ENCODE data around the gene TKFC.

TKFC gene

GRCh38 chr11:61368646-61369045 lies 35.6 kb downstream of the TKFC start:
- Histone ChIP-seq H3K27me3 (replicated peaks; ENCODE audit: control insufficient read depth, insufficient read depth, low read length) (no peaks in the 10 kb centered on the region), H3K4me3 (replicated peaks; ENCODE audit: low read depth, low read length) (no peak overlapping the region), H3K36me3 (ENCODE audit: control insufficient read depth, insufficient read depth, low read length) (peaks cover 26% of the 10 kb centered on the region)
- no peak for DNase-seq (ENCODE audit: extremely low read depth, insufficient read length)
- TF ChIP-seq CTCF (IDR thresholded peaks at IDR 0.05; ENCODE audit: insufficient read depth, low read length, poor library complexity, severe bottlenecking): no peak

DNA sequence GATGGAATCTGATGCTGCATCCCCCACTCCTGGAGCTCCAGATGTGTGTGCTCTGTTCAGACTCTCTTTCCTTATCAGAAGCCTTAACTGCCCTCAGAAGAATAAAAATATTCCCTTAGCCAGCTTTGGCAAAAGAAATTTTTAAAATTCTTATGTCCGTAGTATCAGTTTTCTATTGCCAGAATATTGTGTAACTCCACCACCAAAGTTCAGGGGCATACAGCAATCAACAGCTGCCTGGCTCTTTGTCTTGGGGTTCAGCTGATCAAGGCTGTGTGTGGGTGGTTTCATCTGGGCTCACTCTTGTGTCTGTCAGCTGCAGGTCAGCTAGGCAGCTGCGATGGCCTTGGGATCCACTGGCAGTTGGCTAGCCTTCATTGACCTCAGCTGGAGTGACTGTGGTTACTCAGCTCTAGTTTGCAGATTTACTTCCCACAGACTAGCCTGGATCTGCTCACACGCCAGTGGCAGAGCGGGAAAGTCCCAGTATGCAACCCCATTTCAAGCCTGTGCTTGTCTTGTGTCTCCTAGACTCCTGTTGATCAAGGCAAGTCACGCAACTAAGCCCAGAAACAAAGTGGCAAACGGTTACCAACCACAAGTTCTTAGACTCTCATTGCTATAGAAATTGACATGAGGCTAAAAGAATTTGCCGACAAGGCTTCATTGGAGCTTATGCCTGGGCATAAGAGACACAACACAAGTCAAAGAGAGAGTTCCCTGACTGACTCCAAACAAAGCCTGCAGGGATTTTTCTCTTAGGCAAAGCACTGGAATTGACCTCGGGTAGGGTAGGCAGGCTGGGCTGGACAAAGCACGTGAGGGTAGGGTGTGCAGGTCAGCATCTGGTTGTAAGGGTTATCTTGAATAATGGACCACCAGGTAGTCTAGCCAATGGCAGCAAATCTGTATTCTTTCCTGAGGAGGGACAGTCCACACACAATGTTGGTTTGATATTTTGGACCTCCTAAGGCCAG lies 36.6 kb downstream of the TKFC start:
- Histone ChIP-seq H3K4me3 (replicated peaks; ENCODE audit: low read depth, low read length) (no peak overlapping the region), H3K36me3 (ENCODE audit: control insufficient read depth, insufficient read depth, low read length) (peaks cover 21% of the 10 kb centered on the region), H3K27me3 (replicated peaks; ENCODE audit: control insufficient read depth, insufficient read depth, low read length) (no peaks in the 10 kb centered on the region)
- no peak for TF ChIP-seq CTCF (IDR thresholded peaks at IDR 0.05; ENCODE audit: insufficient read depth, low read length, poor library complexity, severe bottlenecking)
- DNase-seq (ENCODE audit: extremely low read depth, insufficient read length): no peak

- no peak for TF ChIP-seq CTCF (IDR thresholded peaks at IDR 0.05; ENCODE audit: insufficient read depth, low read length, poor library complexity, severe bottlenecking)
- Histone ChIP-seq H3K27me3 (replicated peaks; ENCODE audit: control insufficient read depth, insufficient read depth, low read length) (no peaks in the 10 kb centered on the region), H3K36me3 (ENCODE audit: control insufficient read depth, insufficient read depth, low read length) (peaks cover 20% of the 10 kb centered on the region), H3K4me3 (replicated peaks; ENCODE audit: low read depth, low read length) (no peak overlapping the region)
- no peak for DNase-seq (ENCODE audit: extremely low read depth, insufficient read length)
These were observed 37.4 kb downstream of the TKFC start for GRCh38 chr11:61370349-61371005.

DNA sequence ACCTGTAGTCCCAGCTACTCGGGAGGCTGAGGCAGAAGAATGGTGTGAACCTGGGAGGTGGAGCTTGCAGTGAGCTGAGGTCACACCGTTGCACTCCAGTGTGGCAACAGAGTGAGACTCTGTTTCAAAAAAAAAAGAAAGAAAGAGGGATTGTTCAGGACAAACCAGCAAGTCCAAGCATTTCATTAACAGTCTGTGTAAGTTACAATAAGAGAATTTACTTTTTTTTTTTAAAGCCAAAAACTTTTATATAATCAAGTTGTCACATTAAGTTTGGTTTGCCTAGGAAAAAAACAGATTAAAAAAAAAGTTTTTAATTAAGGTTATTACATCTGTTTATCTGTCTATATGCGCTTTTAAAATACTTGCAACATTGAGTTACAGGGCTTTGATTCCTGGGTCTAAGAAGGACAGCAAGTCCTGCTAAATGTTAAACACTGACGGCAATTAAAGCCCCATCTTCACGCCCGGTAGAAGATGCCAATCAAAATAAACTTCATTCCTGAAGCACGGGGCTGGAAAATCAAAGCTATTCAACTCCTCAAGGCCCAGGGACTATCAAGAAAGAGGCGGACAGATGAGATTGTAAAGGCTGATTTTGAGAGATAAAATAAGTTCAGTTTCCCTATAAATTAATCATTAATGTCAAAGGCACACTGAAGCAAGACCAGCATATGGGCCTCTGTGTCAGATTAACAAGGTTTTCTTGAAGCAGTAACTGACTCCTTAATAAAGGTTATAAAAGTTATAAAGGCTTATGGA lies 39.8 kb downstream of the TKFC start:
- peaks cover 8% of the 10 kb centered on the region for H3K36me3 ChIP-seq (ENCODE audit: control insufficient read depth, insufficient read depth, low read length)
- no peak overlapping the region for H3K4me3 ChIP-seq (replicated peaks; ENCODE audit: low read depth, low read length)
- TF ChIP-seq CTCF (IDR thresholded peaks at IDR 0.05; ENCODE audit: insufficient read depth, low read length, poor library complexity, severe bottlenecking): no peak
- DNase-seq (ENCODE audit: extremely low read depth, insufficient read length): no peak
- H3K27me3 ChIP-seq (replicated peaks; ENCODE audit: control insufficient read depth, insufficient read depth, low read length): no peaks in the 10 kb centered on the region

- no peaks in the 10 kb centered on the region for H3K36me3 ChIP-seq (ENCODE audit: control insufficient read depth, insufficient read depth, low read length)
- no peak for DNase-seq (ENCODE audit: extremely low read depth, insufficient read length)
- TF ChIP-seq CTCF (IDR thresholded peaks at IDR 0.05; ENCODE audit: insufficient read depth, low read length, poor library complexity, severe bottlenecking): no peak
These were observed 42.7 kb downstream of the TKFC start for GRCh38 chr11:61375761-61376108.

More at GRCh38 chr11:61375761-61376108, 42.7 kb downstream of the TKFC start:
- H3K27me3 ChIP-seq (replicated peaks; ENCODE audit: control insufficient read depth, insufficient read depth, low read length): no peaks in the 10 kb centered on the region
- no peak overlapping the region for H3K4me3 ChIP-seq (replicated peaks; ENCODE audit: low read depth, low read length)

Measured in GM06990 (cell line).